Measurements from ENCODE around the gene GMDS.
"Not testable (repeated sequence)": the region's sequence is repeated elsewhere in the genome, so short reads cannot be mapped to it uniquely, and the experiment has no call there.

GMDS gene

GRCh38 chr6:1761477-1761877 lies 483.9 kb downstream of the GMDS start:
- DNase-seq = no peak

GRCh38 chr6:1760876-1761275 lies 484.5 kb downstream of the GMDS start:
- no peak for DNase-seq

- DNase-seq = no peak
These were observed 485.5 kb downstream of the GMDS start for GRCh38 chr6:1759870-1760269.

GRCh38 chr6:1758076-1758679 lies 487.2 kb downstream of the GMDS start:
- no peak for DNase-seq

GRCh38 chr6:1757131-1757530 lies 488.3 kb downstream of the GMDS start:
- no peak for DNase-seq

GRCh38 chr6:1756472-1757129 lies 488.8 kb downstream of the GMDS start:
- no peak for DNase-seq

- not testable (repeated sequence) for DNase-seq
These were observed 494.3 kb downstream of the GMDS start for GRCh38 chr6:1751063-1751462.

- no peak for DNase-seq
These were observed 496.4 kb downstream of the GMDS start for GRCh38 chr6:1749041-1749440.

- DNase-seq = no peak
These were observed 497.9 kb downstream of the GMDS start for GRCh38 chr6:1747531-1747930.

- no peak for DNase-seq
These were observed 498.4 kb downstream of the GMDS start for GRCh38 chr6:1747003-1747402.

- no peak for DNase-seq
These were observed 499.6 kb downstream of the GMDS start for GRCh38 chr6:1745814-1746213.

- DNase-seq = no peak
These were observed 500.9 kb downstream of the GMDS start for GRCh38 chr6:1744543-1744942.

- DNase-seq = no peak
These were observed 505.7 kb downstream of the GMDS start for GRCh38 chr6:1739680-1740079.

- DNase-seq = no peak
These were observed 506.2 kb downstream of the GMDS start for GRCh38 chr6:1739220-1739619.

GRCh38 chr6:1738558-1739081 lies 506.8 kb downstream of the GMDS start:
- no peak for DNase-seq

- no peak for DNase-seq
These were observed 507.7 kb downstream of the GMDS start for GRCh38 chr6:1737463-1738311.

GRCh38 chr6:1736346-1737105 lies 508.9 kb downstream of the GMDS start:
- DNase-seq = no peak

GRCh38 chr6:1735239-1735803 lies 510.1 kb downstream of the GMDS start:
- DNase-seq = no peak

- DNase-seq = no peak
These were observed 514.5 kb downstream of the GMDS start for GRCh38 chr6:1730882-1731281.

- no peak for DNase-seq
These were observed 515.7 kb downstream of the GMDS start for GRCh38 chr6:1729750-1730140.

- no peak for DNase-seq
These were observed 516.2 kb downstream of the GMDS start for GRCh38 chr6:1729133-1729749.

- DNase-seq = no peak
These were observed 519.0 kb downstream of the GMDS start for GRCh38 chr6:1726341-1726768.
